Measurements from ENCODE around the gene ZNF219.

GRCh38 chr14:21092273-21093011 is 6.0 kb downstream of the ZNF219 start:
- TF ChIP-seq, protein P1, sequence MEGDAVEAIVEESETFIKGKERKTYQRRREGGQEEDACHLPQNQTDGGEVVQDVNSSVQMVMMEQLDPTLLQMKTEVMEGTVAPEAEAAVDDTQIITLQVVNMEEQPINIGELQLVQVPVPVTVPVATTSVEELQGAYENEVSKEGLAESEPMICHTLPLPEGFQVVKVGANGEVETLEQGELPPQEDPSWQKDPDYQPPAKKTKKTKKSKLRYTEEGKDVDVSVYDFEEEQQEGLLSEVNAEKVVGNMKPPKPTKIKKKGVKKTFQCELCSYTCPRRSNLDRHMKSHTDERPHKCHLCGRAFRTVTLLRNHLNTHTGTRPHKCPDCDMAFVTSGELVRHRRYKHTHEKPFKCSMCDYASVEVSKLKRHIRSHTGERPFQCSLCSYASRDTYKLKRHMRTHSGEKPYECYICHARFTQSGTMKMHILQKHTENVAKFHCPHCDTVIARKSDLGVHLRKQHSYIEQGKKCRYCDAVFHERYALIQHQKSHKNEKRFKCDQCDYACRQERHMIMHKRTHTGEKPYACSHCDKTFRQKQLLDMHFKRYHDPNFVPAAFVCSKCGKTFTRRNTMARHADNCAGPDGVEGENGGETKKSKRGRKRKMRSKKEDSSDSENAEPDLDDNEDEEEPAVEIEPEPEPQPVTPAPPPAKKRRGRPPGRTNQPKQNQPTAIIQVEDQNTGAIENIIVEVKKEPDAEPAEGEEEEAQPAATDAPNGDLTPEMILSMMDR (IDR thresholded peaks at IDR 0.05): peak; percentile 100
- TF ChIP-seq ZNF121 (CRISPR knock-in tag; IDR thresholded peaks at IDR 0.05) (0 out of 2 replicates have a peak, but pooled peaks have one; percentile 14), CREB1 (CRISPR knock-in tag; IDR thresholded peaks at IDR 0.05) (no peak), ATF1 (CRISPR knock-in tag; IDR thresholded peaks at IDR 0.05) (0 out of 2 replicates have a peak, but pooled peaks have one; percentile 73), ZBTB21 (CRISPR knock-in tag; IDR thresholded peaks at IDR 0.05; ENCODE audit: borderline replicate concordance) (no peak; the same call in none of the 2 replicates)

All from WTC11 (cell line).